ENCODE results near the gene MED13L. TPM values are rescaled to one million over a fixed set of nuclear protein-coding genes. Genes with fewer than 3 reads are reported as not detected.

Gene MED13L
- total RNA-seq, 1 donor from 2014 or later = 141 TPM

GRCh38 chr12:116091579-116091978, 185.9 kb downstream of the MED13L start:
- peak overlapping the region; percentile 2 for H3K27ac Mint-ChIP-seq
- peaks cover 2% of the 10 kb centered on the region for H3K36me3 Mint-ChIP-seq (ENCODE audit: insufficient read depth)
- DNase-seq (ENCODE audit: low spot score, unreplicated experiment) = no peak
- no peak for TF ChIP-seq CTCF (IDR thresholded peaks at IDR 0.05; ENCODE audit: unreplicated experiment)
- H3K4me3 Mint-ChIP-seq (ENCODE audit: low read depth) = no peak overlapping the region
- no peaks in the 10 kb centered on the region for H3K9me3 Mint-ChIP-seq (ENCODE audit: low read depth)
- H3K27me3 Mint-ChIP-seq = no peaks in the 10 kb centered on the region
- peaks cover 6% of the 10 kb centered on the region for H3K4me1 Mint-ChIP-seq (ENCODE audit: low read depth)

- Mint-ChIP-seq H3K27me3 (no peaks in the 10 kb centered on the region), H3K4me3 (ENCODE audit: low read depth) (no peak overlapping the region), H3K27ac (no peak overlapping the region), H3K9me3 (ENCODE audit: low read depth) (no peaks in the 10 kb centered on the region), H3K36me3 (ENCODE audit: insufficient read depth) (peaks cover 2% of the 10 kb centered on the region), H3K4me1 (ENCODE audit: low read depth) (peaks cover 9% of the 10 kb centered on the region)
- DNase-seq (ENCODE audit: low spot score, unreplicated experiment) = no peak
- TF ChIP-seq CTCF (IDR thresholded peaks at IDR 0.05; ENCODE audit: unreplicated experiment) = no peak
These were observed 187.0 kb downstream of the MED13L start for GRCh38 chr12:116090516-116090915.

GRCh38 chr12:116089080-116089479, 188.4 kb downstream of the MED13L start:
- H3K36me3 Mint-ChIP-seq (ENCODE audit: insufficient read depth) = peaks cover 2% of the 10 kb centered on the region
- no peak for DNase-seq (ENCODE audit: low spot score, unreplicated experiment)
- peaks cover 9% of the 10 kb centered on the region for H3K4me1 Mint-ChIP-seq (ENCODE audit: low read depth)
- no peak for TF ChIP-seq CTCF (IDR thresholded peaks at IDR 0.05; ENCODE audit: unreplicated experiment)
- no peak overlapping the region for H3K4me3 Mint-ChIP-seq (ENCODE audit: low read depth)
- H3K27ac Mint-ChIP-seq = no peak overlapping the region
- H3K27me3 Mint-ChIP-seq = no peaks in the 10 kb centered on the region
- no peaks in the 10 kb centered on the region for H3K9me3 Mint-ChIP-seq (ENCODE audit: low read depth)

GRCh38 chr12:116087962-116088361, 189.5 kb downstream of the MED13L start:
- H3K9me3 Mint-ChIP-seq (ENCODE audit: low read depth) = no peaks in the 10 kb centered on the region
- TF ChIP-seq CTCF (IDR thresholded peaks at IDR 0.05; ENCODE audit: unreplicated experiment) = no peak
- peak overlapping the region; percentile 54 for H3K27ac Mint-ChIP-seq

GRCh38 chr12:116087399-116087798, 190.1 kb downstream of the MED13L start:
- Mint-ChIP-seq H3K36me3 (ENCODE audit: insufficient read depth) (peaks cover 2% of the 10 kb centered on the region), H3K9me3 (ENCODE audit: low read depth) (no peaks in the 10 kb centered on the region), H3K27me3 (no peaks in the 10 kb centered on the region), H3K4me3 (ENCODE audit: low read depth) (no peak overlapping the region), H3K4me1 (ENCODE audit: low read depth) (peaks cover 10% of the 10 kb centered on the region), H3K27ac (no peak overlapping the region)
- DNase-seq (ENCODE audit: low spot score, unreplicated experiment) = no peak
- TF ChIP-seq CTCF (IDR thresholded peaks at IDR 0.05; ENCODE audit: unreplicated experiment) = no peak

More at GRCh38 chr12:116087962-116088361, 189.5 kb downstream of the MED13L start:
- H3K36me3 Mint-ChIP-seq (ENCODE audit: insufficient read depth) = peaks cover 2% of the 10 kb centered on the region
- no peak overlapping the region for H3K4me3 Mint-ChIP-seq (ENCODE audit: low read depth)
- DNase-seq (ENCODE audit: low spot score, unreplicated experiment) = no peak
- H3K27me3 Mint-ChIP-seq = no peaks in the 10 kb centered on the region
- peaks cover 9% of the 10 kb centered on the region for H3K4me1 Mint-ChIP-seq (ENCODE audit: low read depth)
